Measurements from ENCODE around the gene OCRL. TPM values are rescaled to one million over a fixed set of nuclear protein-coding genes. Genes with fewer than 3 reads are reported as not detected.

Gene OCRL
- total and polyA plus RNA-seq, 2 experiments from 2014 or later, result 3.9 to 16.5 TPM

GRCh38 chrX:129544780-129545179 lies 4.7 kb downstream of the OCRL start:
- peaks cover 4% of the 10 kb centered on the region; the same call in 1 of the 2 replicates for H3K36me3 ChIP-seq (ENCODE audit: insufficient read depth)
- Mint-ChIP-seq H3K4me3 (no peak overlapping the region), H3K9me3 (no peaks in the 10 kb centered on the region), H3K4me1 (peaks cover 5% of the 10 kb centered on the region; the same call in 2 of the 3 replicates), H3K27ac (no peak overlapping the region), H3K27me3 (ENCODE audit: insufficient read depth, low read depth, poor library complexity) (peaks cover 2% of the 10 kb centered on the region), H3K36me3 (ENCODE audit: low read depth) (peaks cover 8% of the 10 kb centered on the region; the same call in 2 of the 3 replicates)
- H3K9me2 ChIP-seq (ENCODE audit: insufficient read depth), result no peaks in the 10 kb centered on the region
- no peak for ATAC-seq
- H3K27me3 ChIP-seq (ENCODE audit: insufficient read depth), result no peaks in the 10 kb centered on the region
- no peak for DNase-seq (ENCODE audit: low spot score)
- no peak overlapping the region for H3K4me2 ChIP-seq
- no peaks in the 10 kb centered on the region for H4K20me1 ChIP-seq (replicated peaks; ENCODE audit: insufficient read depth)
- no peak overlapping the region for H3K4me3 ChIP-seq
- H3K27ac ChIP-seq (ENCODE audit: low read depth), result no peak overlapping the region
- H2AFZ ChIP-seq, result no peak overlapping the region
- H3K79me2 ChIP-seq (replicated peaks; ENCODE audit: insufficient read depth), result peaks cover 7% of the 10 kb centered on the region; the same call in 1 of the 2 replicates
- H3K4me1 ChIP-seq (ENCODE audit: insufficient read depth), result peaks cover 4% of the 10 kb centered on the region; the same call in 1 of the 2 replicates
- no peaks in the 10 kb centered on the region for H3F3A ChIP-seq (replicated peaks; ENCODE audit: low read depth)
- TF ChIP-seq POLR2AphosphoS5 (IDR thresholded peaks at IDR 0.05; ENCODE audit: low read depth), result no peak
- no peak for TF ChIP-seq CREB1 (CRISPR knock-in tag; IDR thresholded peaks at IDR 0.05; ENCODE audit: low read depth)
- no peak for TF ChIP-seq EZH2 (IDR thresholded peaks at IDR 0.05; ENCODE audit: low read depth, unreplicated experiment)
- TF ChIP-seq NANOG (IDR thresholded peaks at IDR 0.05; ENCODE audit: borderline replicate concordance), result no peak
- TF ChIP-seq REST (IDR thresholded peaks at IDR 0.05; ENCODE audit: unreplicated experiment), result no peak
- no peak for TF ChIP-seq EZH2phosphoT487 (IDR thresholded peaks at IDR 0.05; ENCODE audit: unreplicated experiment)
- TF ChIP-seq STAT1 (IDR thresholded peaks at IDR 0.05; ENCODE audit: unreplicated experiment), result no peak
- TF ChIP-seq JUNB (IDR thresholded peaks at IDR 0.05; ENCODE audit: unreplicated experiment), result no peak
- no peak for TF ChIP-seq ETS1 (IDR thresholded peaks at IDR 0.05)
- TF ChIP-seq CTCF (conservative IDR thresholded peaks at IDR 0.05; ENCODE audit: low read depth in 2 of 2), result no peak
- TF ChIP-seq ZNF114 (CRISPR knock-in tag; IDR thresholded peaks at IDR 0.05), result no peak
- TF ChIP-seq ZNF331 (CRISPR knock-in tag; IDR thresholded peaks at IDR 0.05; ENCODE audit: low read depth), result no peak
- TF ChIP-seq ZNF462 (CRISPR knock-in tag; IDR thresholded peaks at IDR 0.05), result no peak
